A549 (cell line): Measurements from ENCODE around the gene SLC5A10. TPM values are rescaled to one million over a fixed set of nuclear protein-coding genes. Genes with fewer than 3 reads are reported as not detected.

ENCODE experiments used
- ATAC-seq, 2 experiments: fragments of 200-7000 bp in 1 of 2; fragments of >200 bp in 1 of 2; cut with Nextera tagmentation in 1 of 2; cut with Tn5 transposase in 1 of 2; 3 replicates each; pipeline versions ENCODE4 v1.8.0 to v1.9.1; 2018 to 2020; ENCODE audit warnings: mild to moderate bottlenecking in 1 of 2, moderate library complexity in 1 of 2
- CTCF ChIA-PET: fragments of 300-600 bp; sonication (Branson Sonifier 250); formaldehyde crosslinking; extraction: SDS; loops from one replicate; lab custom pipeline; 2021; ENCODE audit warnings: antibody characterized with exemption, inconsistent platforms; lab: Yijun Ruan, JAX
- POLR2A ChIA-PET: fragments of 350-600 bp; formaldehyde crosslinking; extraction: SDS; loops from one replicate; lab custom pipeline; 2021; ENCODE audit warnings: antibody characterized with exemption, inconsistent platforms; lab: Yijun Ruan, JAX
- DNase-seq, 2 experiments: peaks; one replicate each; pipeline versions ENCODE4 v3.0.0 to v3.0.0-alpha.2; 2011 to 2016; ENCODE audit warnings: low read depth in 1 of 2, low spot score in 1 of 2
- FAIRE-seq: peaks from 2 replicates; lab custom pipeline; 2011; peaks lifted over from hg19 to GRCh38; lab: Jason Lieb, UNC
- H3K27ac ChIP-seq, 2 experiments: fragments of >200 bp; sonication (Bioruptor Twin); formaldehyde crosslinking; 3 replicates each; pipeline ENCODE4 v1.5.1; 2016 to 2017
- H3K4me1 ChIP-seq: fragments of >200 bp; sonication (Bioruptor Twin); formaldehyde crosslinking; 3 replicates; pipeline ENCODE4 v1.6.1; 2016
- H3K4me2 ChIP-seq: fragments of >200 bp; sonication (Bioruptor Twin); formaldehyde crosslinking; 3 replicates; pipeline ENCODE4 v1.6.1; 2016
- H3K4me3 ChIP-seq: fragments of >200 bp; sonication (Bioruptor Twin); formaldehyde crosslinking; 3 replicates; pipeline ENCODE4 v1.5.1; 2016
- H3K9me3 ChIP-seq: fragments of >200 bp; sonication (Bioruptor Twin); formaldehyde crosslinking; 3 replicates; pipeline ENCODE4 v1.6.1; 2016
- BHLHE40 ChIP-seq: IDR thresholded peaks from 2 replicates; pipeline ENCODE4 v1.6.1; 2012; ENCODE audit warnings: low read depth, low read length, inconsistent platforms
- CBX8 ChIP-seq: fragments of 200-600 bp; sonication (generic); IDR thresholded peaks from 2 replicates; pipeline ENCODE4 v1.6.1; 2016
- CHD2 ChIP-seq: fragments of 150-350 bp; IDR thresholded peaks from 2 replicates; pipeline ENCODE4 v1.6.1; 2014; ENCODE audit warnings: low read length; ENCODE audit not compliant: partially characterized antibody
- FOSB ChIP-seq: fragments of 250-450 bp; sonication (Bioruptor Pico); IDR thresholded peaks from 2 replicates; pipeline ENCODE4 v1.5.0; 2020; ENCODE audit warnings: mild to moderate bottlenecking, moderate library complexity
- HOXA7 ChIP-seq: fragments of 250-450 bp; sonication (Bioruptor Pico); IDR thresholded peaks from 2 replicates; pipeline ENCODE4 v1.5.0; 2020; ENCODE audit warnings: mild to moderate bottlenecking, moderate library complexity
- HOXB13 ChIP-seq: fragments of 250-450 bp; sonication (Bioruptor Pico); IDR thresholded peaks from 2 replicates; pipeline ENCODE4 v1.5.0; 2020; ENCODE audit warnings: low read depth, mild to moderate bottlenecking, moderate library complexity
- HOXB5 ChIP-seq: fragments of 250-450 bp; sonication (Bioruptor Pico); IDR thresholded peaks from 2 replicates; pipeline ENCODE4 v1.5.0; 2020; ENCODE audit warnings: mild to moderate bottlenecking, moderate library complexity
- KDM1A ChIP-seq: fragments of 200-600 bp; sonication (generic); IDR thresholded peaks from 2 replicates; pipeline ENCODE4 v1.6.1; 2016; ENCODE audit warnings: low read depth, mild to moderate bottlenecking
- KDM5A ChIP-seq: fragments of 200-600 bp; sonication (generic); IDR thresholded peaks from 2 replicates; pipeline ENCODE4 v1.6.1; 2016; ENCODE audit warnings: antibody characterized with exemption, mild to moderate bottlenecking
- MAFK ChIP-seq: fragments of 450-650 bp; IDR thresholded peaks from 2 replicates; pipeline ENCODE4 v1.6.1; 2014; ENCODE audit not compliant: partially characterized antibody
- MYC ChIP-seq: IDR thresholded peaks from 2 replicates; pipeline ENCODE4 v1.6.1; 2012; ENCODE audit warnings: mild to moderate bottlenecking, inconsistent platforms, low read length, improper control_type of control experiment, borderline replicate concordance
- NFE2L2 ChIP-seq: fragments of 150-350 bp; conservative IDR thresholded peaks from 2 replicates; pipeline ENCODE4 v1.6.1; 2014; ENCODE audit warnings: low read length
- NPAS2 ChIP-seq: fragments of 250-450 bp; sonication (Bioruptor Pico); IDR thresholded peaks from 2 replicates; pipeline ENCODE4 v1.8.0; 2022; ENCODE audit warnings: mild to moderate bottlenecking, moderate library complexity, borderline replicate concordance
- NR3C1 ChIP-seq: fragments of >200 bp; sonication (Bioruptor Twin); formaldehyde crosslinking; IDR thresholded peaks from 3 replicates; pipeline ENCODE4 v1.6.1; 2017
- PHF8 ChIP-seq: fragments of 200-600 bp; sonication (generic); IDR thresholded peaks from 2 replicates; pipeline ENCODE4 v1.6.1; 2016; ENCODE audit warnings: low read depth, mild to moderate bottlenecking, antibody characterized with exemption, moderate library complexity, borderline replicate concordance
- POLR2A ChIP-seq: IDR thresholded peaks from 2 replicates; pipeline ENCODE4 v1.6.1; 2012; ENCODE audit warnings: mild to moderate bottlenecking, low read length
- RARB ChIP-seq: fragments of 250-450 bp; sonication (Bioruptor Pico); IDR thresholded peaks from 2 replicates; pipeline ENCODE4 v1.8.0; 2021; ENCODE audit warnings: mild to moderate bottlenecking, moderate library complexity
- SREBF2 ChIP-seq: fragments of 450-650 bp; IDR thresholded peaks from 2 replicates; pipeline ENCODE4 v1.6.1; 2014; ENCODE audit warnings: mild to moderate bottlenecking, moderate library complexity
- ZFP36 ChIP-seq: fragments of 450-650 bp; IDR thresholded peaks from 2 replicates; pipeline ENCODE4 v1.6.1; 2014; ENCODE audit warnings: borderline replicate concordance; ENCODE audit not compliant: partially characterized antibody
- WGBS: methylation state at CpG from one replicate; pipeline ENCODE4 v1.1.6; 2017; ENCODE audit errors: missing lambda C conversion rate; 5-methylcytosine and 5-hydroxymethylcytosine counted together
- polyA plus RNA-seq, 4 experiments: library from polyadenylated mRNA; depleted of rRNA in 3 of 4; stranded (reverse); fragments of >200 nt; fragmentation: RNase III in 1 of 4; extraction: RNeasy Plus Mini Kit Qiagen cat#74134 plus additional on column Dnase treatment in 1 of 4; gene quantifications; 2 replicates in 3 of 4; 3 replicates in 1 of 4; pipeline ENCODE4 v1.2.3, GENCODE V29; 2011 to 2017
- TF ChIP-seq, protein P1 (sequence below): fragments of >200 bp; sonication (Bioruptor Twin); formaldehyde crosslinking; IDR thresholded peaks from 3 replicates; pipeline ENCODE4 v1.5.1; 2016
- TF ChIP-seq, protein P2 (sequence below): fragments of >200 bp; sonication (Bioruptor Twin); formaldehyde crosslinking; IDR thresholded peaks from 3 replicates; pipeline ENCODE4 v1.6.1; 2016
- TF ChIP-seq, protein P3 (sequence below): IDR thresholded peaks from 2 replicates; pipeline ENCODE4 v1.6.1; 2012; ENCODE audit warnings: low read depth, borderline replicate concordance

The SLC5A10 gene
- polyA plus RNA-seq, 2 of the 4 experiments (the other 2 are of a cell fraction): 0.15 to 0.28 TPM

DNA sequence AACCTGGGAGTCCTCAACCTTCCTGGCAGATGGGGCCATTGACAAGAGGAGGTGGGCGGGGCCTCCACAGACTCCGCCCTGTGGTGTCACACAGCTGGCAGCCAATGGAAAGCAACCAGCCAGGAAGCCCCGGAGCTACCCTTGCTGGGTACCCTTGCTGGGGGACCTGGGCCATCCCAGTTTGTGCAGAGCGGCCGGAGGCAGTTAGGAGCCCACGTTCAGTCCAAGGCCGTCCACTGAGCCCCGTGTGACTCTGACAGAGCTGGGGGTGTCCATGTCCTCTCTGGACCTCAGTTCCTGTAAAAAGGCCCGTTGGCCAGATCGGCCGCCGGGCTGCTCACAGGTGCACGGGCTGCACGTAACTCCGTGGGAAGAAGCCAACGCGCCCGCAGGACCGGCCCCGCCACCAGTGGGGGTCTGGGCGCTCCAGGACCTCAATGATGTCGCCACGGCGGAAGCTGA, 69.7 kb downstream of the SLC5A10 start:
- Histone ChIP-seq H3K4me1 (no peaks in the 10 kb centered on the region), H3K9me3 (no peaks in the 10 kb centered on the region)
- no peak for FAIRE-seq
- ATAC-seq: peak in 1 of 2 experiments; percentile 49; a peak in 3 of 6 replicates
- POLR2A ChIA-PET: interaction anchor here (1.6 kb wide), 1 partner anchor 17 kb away, joined by 4 read pairs; the partner anchor contains the start of gene FAM83G
- no peak for DNase-seq
- TF ChIP-seq KDM1A (no peak), NR3C1 (no peak), RARB (CRISPR knock-in tag) (no peak), HOXA7 (no peak), BHLHE40 (no peak), KDM5A (no peak), HOXB13 (CRISPR knock-in tag) (no peak), NPAS2 (CRISPR knock-in tag) (no peak), MYC (no peak), HOXB5 (CRISPR knock-in tag) (no peak), PHF8 (no peak)
- TF ChIP-seq, protein P1, sequence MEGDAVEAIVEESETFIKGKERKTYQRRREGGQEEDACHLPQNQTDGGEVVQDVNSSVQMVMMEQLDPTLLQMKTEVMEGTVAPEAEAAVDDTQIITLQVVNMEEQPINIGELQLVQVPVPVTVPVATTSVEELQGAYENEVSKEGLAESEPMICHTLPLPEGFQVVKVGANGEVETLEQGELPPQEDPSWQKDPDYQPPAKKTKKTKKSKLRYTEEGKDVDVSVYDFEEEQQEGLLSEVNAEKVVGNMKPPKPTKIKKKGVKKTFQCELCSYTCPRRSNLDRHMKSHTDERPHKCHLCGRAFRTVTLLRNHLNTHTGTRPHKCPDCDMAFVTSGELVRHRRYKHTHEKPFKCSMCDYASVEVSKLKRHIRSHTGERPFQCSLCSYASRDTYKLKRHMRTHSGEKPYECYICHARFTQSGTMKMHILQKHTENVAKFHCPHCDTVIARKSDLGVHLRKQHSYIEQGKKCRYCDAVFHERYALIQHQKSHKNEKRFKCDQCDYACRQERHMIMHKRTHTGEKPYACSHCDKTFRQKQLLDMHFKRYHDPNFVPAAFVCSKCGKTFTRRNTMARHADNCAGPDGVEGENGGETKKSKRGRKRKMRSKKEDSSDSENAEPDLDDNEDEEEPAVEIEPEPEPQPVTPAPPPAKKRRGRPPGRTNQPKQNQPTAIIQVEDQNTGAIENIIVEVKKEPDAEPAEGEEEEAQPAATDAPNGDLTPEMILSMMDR: no peak
- TF ChIP-seq, protein P2, sequence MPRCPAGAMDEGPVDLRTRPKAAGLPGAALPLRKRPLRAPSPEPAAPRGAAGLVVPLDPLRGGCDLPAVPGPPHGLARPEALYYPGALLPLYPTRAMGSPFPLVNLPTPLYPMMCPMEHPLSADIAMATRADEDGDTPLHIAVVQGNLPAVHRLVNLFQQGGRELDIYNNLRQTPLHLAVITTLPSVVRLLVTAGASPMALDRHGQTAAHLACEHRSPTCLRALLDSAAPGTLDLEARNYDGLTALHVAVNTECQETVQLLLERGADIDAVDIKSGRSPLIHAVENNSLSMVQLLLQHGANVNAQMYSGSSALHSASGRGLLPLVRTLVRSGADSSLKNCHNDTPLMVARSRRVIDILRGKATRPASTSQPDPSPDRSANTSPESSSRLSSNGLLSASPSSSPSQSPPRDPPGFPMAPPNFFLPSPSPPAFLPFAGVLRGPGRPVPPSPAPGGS: no peak
- TF ChIP-seq, all 56 proteins: peak for 0
- Histone ChIP-seq H3K4me3 (no peak overlapping the region), H3K4me2 (no peak overlapping the region), H3K27ac (no peak overlapping the region)
- 88% methylated on average over 23 of the region's 24 CpGs for WGBS
- CTCF ChIA-PET: interaction anchor here (1.3 to 3.5 kb wide), 3 partner anchors 54 to 62 kb away, joined by 3 to 37 read pairs (median 9); no protein-coding TSS in a partner anchor

DNA sequence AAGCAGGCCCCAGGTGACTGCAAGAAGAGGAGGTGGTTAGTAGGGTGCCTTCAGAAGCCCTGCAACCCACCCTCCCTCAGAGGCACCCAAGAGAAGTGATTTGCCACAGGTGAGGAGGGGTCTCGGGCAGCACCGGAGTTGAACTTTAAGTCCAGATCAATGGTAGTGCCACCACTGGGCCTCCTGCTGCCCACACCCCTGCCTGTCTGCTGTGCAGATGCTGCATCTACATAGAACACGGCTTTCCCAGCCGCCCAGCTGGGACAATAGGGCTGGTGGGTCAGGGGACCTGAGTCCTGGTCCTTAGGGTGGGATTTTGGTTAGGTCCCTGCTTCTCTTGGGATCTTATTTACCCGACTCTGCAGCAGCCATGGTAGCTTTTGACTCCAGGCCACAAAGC, 70.2 kb downstream of the SLC5A10 start:
- H3K27ac ChIP-seq: no peak overlapping the region
- ChIA-PET POLR2A (interaction anchor here (0.6 to 1.6 kb wide), 2 partner anchors 18 to 137 kb away, joined by 3 to 4 read pairs; partner anchors contain the start of gene FAM83G), CTCF (interaction anchor here (1.0 to 3.5 kb wide), 3 partner anchors 60 to 205 kb away, joined by 3 to 37 read pairs (median 6); no protein-coding TSS in a partner anchor)
- H3K4me2 ChIP-seq: no peak overlapping the region
- FAIRE-seq: no peak
- no peak overlapping the region for H3K4me3 ChIP-seq
- no peak for TF ChIP-seq FOSB
- TF ChIP-seq, protein P3, sequence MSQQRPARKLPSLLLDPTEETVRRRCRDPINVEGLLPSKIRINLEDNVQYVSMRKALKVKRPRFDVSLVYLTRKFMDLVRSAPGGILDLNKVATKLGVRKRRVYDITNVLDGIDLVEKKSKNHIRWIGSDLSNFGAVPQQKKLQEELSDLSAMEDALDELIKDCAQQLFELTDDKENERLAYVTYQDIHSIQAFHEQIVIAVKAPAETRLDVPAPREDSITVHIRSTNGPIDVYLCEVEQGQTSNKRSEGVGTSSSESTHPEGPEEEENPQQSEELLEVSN: no peak
- TF ChIP-seq NFE2L2: no peak
- TF ChIP-seq CHD2: no peak
- TF ChIP-seq HOXB5 (CRISPR knock-in tag): no peak
- TF ChIP-seq SREBF2: no peak
- TF ChIP-seq MAFK: no peak
- no peak for TF ChIP-seq POLR2A
- TF ChIP-seq, all 56 proteins: peak for 0
- WGBS: 74% methylated on average over 5 of the region's 5 CpGs
- no peak for ATAC-seq
- Histone ChIP-seq H3K9me3 (no peaks in the 10 kb centered on the region), H3K4me1 (no peaks in the 10 kb centered on the region)
- DNase-seq: no peak

DNA sequence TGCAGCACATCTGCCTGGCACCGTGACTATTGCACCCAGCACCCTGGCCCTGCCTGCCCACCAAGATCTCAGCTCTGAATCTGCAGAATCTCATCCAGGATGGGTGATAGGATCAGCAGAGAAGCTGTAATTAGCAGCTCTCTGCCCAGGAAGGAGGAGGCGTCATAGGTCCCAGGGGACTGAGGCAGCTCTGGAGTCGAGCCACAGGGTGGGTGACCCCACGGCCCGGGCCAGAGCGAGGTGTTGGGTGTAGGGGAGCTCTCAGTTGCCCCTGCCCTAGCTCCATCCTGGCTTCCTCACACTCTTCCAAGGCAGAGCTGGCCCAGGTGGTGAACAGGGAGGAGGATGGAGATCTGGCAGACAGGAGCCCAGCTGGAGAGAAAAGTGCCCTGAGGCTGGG, 70.8 kb downstream of the SLC5A10 start:
- Histone ChIP-seq H3K4me3 (no peak overlapping the region), H3K4me2 (no peak overlapping the region), H3K27ac (peak overlapping the region in 1 of 2 experiments; percentile 17; a peak in 2 of 6 replicates), H3K9me3 (no peaks in the 10 kb centered on the region), H3K4me1 (no peaks in the 10 kb centered on the region)
- no peak for DNase-seq
- TF ChIP-seq ZFP36 (no peak), CBX8 (no peak)
- no peak for FAIRE-seq
- POLR2A ChIA-PET: interaction anchor here (0.6 to 1.6 kb wide), 2 partner anchors 18 to 138 kb away, joined by 3 to 4 read pairs; partner anchors contain the start of gene FAM83G
- ATAC-seq: peak; percentile 21 to 22; a peak in 2 of 6 replicates
- WGBS: 92% methylated on average over 6 of the region's 6 CpGs
- CTCF ChIA-PET: interaction anchor here (0.9 to 3.5 kb wide), 4 partner anchors 43 to 205 kb away, joined by 3 to 37 read pairs (median 4); no protein-coding TSS in a partner anchor
